SK-N-MC (cell line): ENCODE data around the gene ZHX3.

Experiments
- EZH2 ChIP-seq: fragments of 200-600 bp; sonication (generic); IDR thresholded peaks from one replicate; pipeline ENCODE4 v1.6.1; 2017; ENCODE audit warnings: antibody characterized with exemption
- POLR2AphosphoS5 ChIP-seq: IDR thresholded peaks from 2 replicates; pipeline ENCODE4 v1.6.1; 2012; ENCODE audit warnings: mild to moderate bottlenecking, low read depth, low read length, borderline replicate concordance

- TF ChIP-seq POLR2AphosphoS5 (no peak), EZH2 (no peak)
These were observed 27.6 kb upstream of the ZHX3 start for GRCh38 chr20:41344938-41345728.
